Vagina (tissue), 2 donors: ENCODE measurements around the gene TMEM91.

Experiments
- CTCF ChIP-seq, 3 experiments: fragments of 450-650 bp in 2 of 3; fragments of 200-600 bp in 1 of 3; sonication (generic) in 1 of 3; IDR thresholded peaks; one replicate each; pipeline ENCODE4 v1.5.1; 2017 to 2019; ENCODE audit warnings: antibody characterized with exemption in 3 of 3, mild to moderate bottlenecking in 2 of 3, moderate library complexity in 2 of 3
- POLR2A ChIP-seq, 2 donors: fragments of 450-650 bp; IDR thresholded peaks; one replicate each; pipeline ENCODE4 v1.6.1; 2017; ENCODE audit warnings: antibody characterized with exemption in 2 of 2, mild to moderate bottlenecking in 2 of 2, moderate library complexity in 2 of 2
- POLR2AphosphoS5 ChIP-seq, 2 donors: sonication (generic); formaldehyde crosslinking; IDR thresholded peaks; one replicate each; pipeline ENCODE4 v1.9.0; 2017; ENCODE audit warnings: antibody characterized with exemption in 2 of 2, mild to moderate bottlenecking in 2 of 2, low read depth in 1 of 2; ENCODE audit not compliant: insufficient read depth in 1 of 2

DNA sequence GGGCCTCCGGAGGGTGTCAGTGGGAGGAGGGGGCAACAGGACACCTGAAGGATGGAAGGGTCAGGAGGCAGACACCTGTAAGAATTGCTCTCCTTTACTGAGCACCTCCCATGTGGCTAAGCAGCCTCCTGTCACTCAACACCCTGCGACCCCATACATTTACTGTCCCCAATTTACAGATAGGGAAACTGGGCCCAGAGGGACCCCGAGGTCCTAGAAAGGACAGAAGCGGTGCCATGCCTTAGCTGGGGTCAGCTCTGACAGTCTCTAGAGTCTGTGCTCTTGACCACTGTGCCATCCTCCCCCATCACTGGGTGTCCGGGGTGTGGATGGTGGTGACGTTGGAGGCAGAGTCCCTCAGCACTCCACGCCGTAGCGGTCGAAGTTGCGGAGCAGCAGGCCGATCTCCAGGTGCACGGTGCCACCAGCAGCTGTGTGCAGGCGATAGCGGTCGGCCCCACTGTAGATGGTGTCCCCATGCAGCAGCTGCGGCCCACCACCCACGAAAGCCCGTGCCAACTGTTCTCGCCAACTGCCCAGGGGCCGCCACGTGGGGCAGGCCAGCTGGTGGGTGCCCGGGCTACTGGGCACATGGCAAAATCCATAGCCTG is 21.9 kb upstream of the TMEM91 start:
- TF ChIP-seq CTCF (IDR thresholded peaks at IDR 0.05) = no peak
- TF ChIP-seq POLR2A (IDR thresholded peaks at IDR 0.05) = no peak
- no peak for TF ChIP-seq POLR2AphosphoS5 (IDR thresholded peaks at IDR 0.05; ENCODE audit: insufficient read depth in 1 of 2, low read depth in 1 of 2)
